Spinal cord (tissue), 10 donors: ENCODE data around the gene TECPR2. TPM values are rescaled to one million over a fixed set of nuclear protein-coding genes. Genes with fewer than 3 reads are reported as not detected.
"Not testable (repeated sequence)": the region's sequence is repeated elsewhere in the genome, so short reads cannot be mapped to it uniquely, and the experiment has no call there.

ENCODE experiments used
- DNase-seq, 6 donors: peaks; one replicate each; pipeline versions ENCODE4 v3.0.0 to v3.0.0-alpha.2; 2013 to 2015; ENCODE audit warnings: low spot score in 6 of 6, low read depth in 4 of 6
- H3K27ac ChIP-seq: one replicate; pipeline ENCODE4 v1.5.1; 2013; ENCODE audit warnings: low read depth, low read length, control low read depth
- H3K27me3 ChIP-seq: one replicate; pipeline ENCODE4 v1.6.1; 2013; ENCODE audit warnings: low read length; ENCODE audit not compliant: control insufficient read depth, insufficient read depth
- H3K36me3 ChIP-seq: one replicate; pipeline ENCODE4 v1.6.1; 2013; ENCODE audit warnings: low read length; ENCODE audit not compliant: control insufficient read depth, insufficient read depth
- H3K4me1 ChIP-seq: one replicate; pipeline ENCODE4 v1.6.1; 2013; ENCODE audit warnings: low read length; ENCODE audit not compliant: control insufficient read depth, insufficient read depth
- H3K4me3 ChIP-seq: one replicate; pipeline ENCODE4 v1.5.1; 2013; ENCODE audit warnings: low read depth, low read length, control low read depth
- H3K9me3 ChIP-seq: one replicate; pipeline ENCODE4 v1.6.1; 2013; ENCODE audit warnings: low read length; ENCODE audit not compliant: control insufficient read depth, insufficient read depth
- WGBS: methylation state at CpG from one replicate; pipeline ENCODE4 v1.1.5; 2013; ENCODE audit warnings: missing lambda C conversion rate; ENCODE audit not compliant: insufficient coverage; 5-methylcytosine and 5-hydroxymethylcytosine counted together
- polyA plus RNA-seq, 2 donors: library from polyadenylated mRNA; unstranded; fragments of 120-200 nt; gene quantifications; one replicate each; pipeline ENCODE4 v1.2.1, GENCODE V29; 2013; ENCODE audit not compliant: insufficient read length in 2 of 2
- total RNA-seq, 2 donors: library from RNA; depleted of rRNA in 1 of 2; stranded (reverse); fragments of 120-200 nt in 1 of 2; fragments of >200 nt in 1 of 2; gene quantifications; one replicate each; pipeline versions ENCODE4 v1.2.3 to v1.2.4, GENCODE V29; 2013 to 2014
- donor health status: healthy.

TECPR2 gene
- total and polyA plus RNA-seq, 4 donors: 19.4 to 48.8 (median 34.6) TPM

DNA sequence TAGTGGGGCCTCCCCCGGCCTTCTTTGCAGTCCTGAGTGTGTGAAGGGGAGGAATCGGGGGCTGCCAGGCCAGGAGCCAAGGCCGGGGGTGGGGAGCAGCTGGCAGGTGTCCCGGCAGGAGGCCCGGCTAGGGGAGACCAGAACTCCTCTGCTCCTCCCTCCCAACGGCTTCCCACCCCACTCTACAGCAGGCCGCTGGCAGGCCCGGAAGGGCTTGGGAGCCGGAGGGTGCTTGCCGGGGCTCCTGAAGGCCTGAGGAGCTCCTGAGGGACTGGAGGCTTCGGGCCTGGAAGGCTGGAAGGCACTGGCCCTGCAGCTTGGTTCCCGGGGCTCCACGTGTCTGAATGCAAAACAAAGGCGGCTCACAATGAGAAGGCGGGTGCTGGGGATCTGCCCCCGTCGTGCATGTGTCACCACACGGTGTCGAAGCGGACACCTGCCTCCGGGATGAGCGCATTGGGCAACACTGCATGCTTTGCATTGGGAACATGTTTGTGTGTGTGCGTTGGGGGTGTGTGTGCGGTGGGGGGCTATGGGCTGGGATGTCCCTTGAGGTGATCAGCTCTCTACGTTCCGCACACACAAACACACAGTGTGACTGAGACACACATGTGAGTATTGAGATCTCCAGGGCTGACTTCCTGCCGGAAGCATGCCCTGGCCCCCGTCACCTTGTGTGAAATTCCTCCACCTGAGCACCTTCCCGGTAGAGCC lies 177.7 kb downstream of the TECPR2 start:
- H3K36me3 ChIP-seq: no peaks in the 10 kb centered on the region
- H3K4me3 ChIP-seq: no peak overlapping the region
- peaks cover 21% of the 10 kb centered on the region for H3K27me3 ChIP-seq
- H3K4me1 ChIP-seq: peaks cover 37% of the 10 kb centered on the region
- no peaks in the 10 kb centered on the region for H3K9me3 ChIP-seq
- WGBS: 36% methylated on average over 14 of the region's 29 CpGs
- H3K27ac ChIP-seq: peak overlapping the region; percentile 33
- DNase-seq: peak in 3 of 6 donors; percentile 17 to 84 (median 71)

GRCh38 chr14:102541029-102541491 lies 178.3 kb downstream of the TECPR2 start:
- not testable (repeated sequence) for H3K4me3 ChIP-seq, H3K9me3 ChIP-seq, H3K36me3 ChIP-seq, DNase-seq, H3K27ac ChIP-seq
- peaks cover 43% of the 10 kb centered on the region for H3K4me1 ChIP-seq
- H3K27me3 ChIP-seq: peaks cover 27% of the 10 kb centered on the region
- WGBS: 91% methylated on average over 7 of the region's 14 CpGs

GRCh38 chr14:102541771-102542170 lies 179.0 kb downstream of the TECPR2 start:
- Histone ChIP-seq H3K4me3 (no peak overlapping the region), H3K27me3 (peaks cover 28% of the 10 kb centered on the region), H3K27ac (no peak overlapping the region), H3K9me3 (no peaks in the 10 kb centered on the region), H3K36me3 (no peaks in the 10 kb centered on the region), H3K4me1 (peaks cover 44% of the 10 kb centered on the region)
- WGBS: 72% methylated on average over 5 of the region's 10 CpGs
- DNase-seq: no peak

DNA sequence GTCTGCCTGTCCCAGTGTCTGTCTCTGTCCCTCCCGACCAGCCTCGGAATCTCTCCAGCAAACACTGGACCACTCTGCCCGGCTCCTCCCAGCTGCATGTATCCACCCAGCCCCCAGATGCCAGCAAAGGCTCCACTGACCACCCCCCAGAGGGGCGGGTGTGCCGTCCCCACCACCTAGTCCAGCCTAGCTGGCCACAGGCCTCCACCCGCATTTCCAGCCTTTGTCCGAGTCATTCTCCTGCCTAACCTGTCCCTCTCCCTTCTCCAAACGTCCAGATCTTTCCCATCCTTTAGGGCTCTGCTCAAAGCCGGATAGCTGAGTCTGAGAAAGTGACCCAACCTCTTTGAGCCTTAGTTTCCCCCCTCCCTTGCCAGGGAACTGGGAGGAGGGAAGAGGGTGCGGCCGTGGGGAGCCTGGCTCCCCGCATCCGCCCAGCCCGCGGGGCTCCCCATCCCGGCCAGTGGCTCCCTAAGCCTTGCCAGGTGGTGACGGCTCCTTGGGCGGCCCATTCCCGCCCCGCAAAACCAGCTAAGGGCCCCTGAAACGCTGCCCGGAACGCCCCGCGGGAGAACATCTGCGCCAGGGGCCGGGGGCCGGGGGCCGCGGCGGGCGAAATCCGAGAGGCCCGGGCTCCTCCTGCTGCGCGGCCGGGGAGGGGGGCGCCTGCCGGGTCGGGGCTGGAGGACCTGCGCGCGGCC lies 181.5 kb downstream of the TECPR2 start:
- Histone ChIP-seq H3K4me1 (peaks cover 35% of the 10 kb centered on the region), H3K27me3 (peaks cover 28% of the 10 kb centered on the region), H3K9me3 (no peaks in the 10 kb centered on the region), H3K27ac (no peak overlapping the region), H3K4me3 (no peak overlapping the region), H3K36me3 (no peaks in the 10 kb centered on the region)
- no peak for DNase-seq
- 15% methylated on average over 41 of the region's 43 CpGs for WGBS

DNA sequence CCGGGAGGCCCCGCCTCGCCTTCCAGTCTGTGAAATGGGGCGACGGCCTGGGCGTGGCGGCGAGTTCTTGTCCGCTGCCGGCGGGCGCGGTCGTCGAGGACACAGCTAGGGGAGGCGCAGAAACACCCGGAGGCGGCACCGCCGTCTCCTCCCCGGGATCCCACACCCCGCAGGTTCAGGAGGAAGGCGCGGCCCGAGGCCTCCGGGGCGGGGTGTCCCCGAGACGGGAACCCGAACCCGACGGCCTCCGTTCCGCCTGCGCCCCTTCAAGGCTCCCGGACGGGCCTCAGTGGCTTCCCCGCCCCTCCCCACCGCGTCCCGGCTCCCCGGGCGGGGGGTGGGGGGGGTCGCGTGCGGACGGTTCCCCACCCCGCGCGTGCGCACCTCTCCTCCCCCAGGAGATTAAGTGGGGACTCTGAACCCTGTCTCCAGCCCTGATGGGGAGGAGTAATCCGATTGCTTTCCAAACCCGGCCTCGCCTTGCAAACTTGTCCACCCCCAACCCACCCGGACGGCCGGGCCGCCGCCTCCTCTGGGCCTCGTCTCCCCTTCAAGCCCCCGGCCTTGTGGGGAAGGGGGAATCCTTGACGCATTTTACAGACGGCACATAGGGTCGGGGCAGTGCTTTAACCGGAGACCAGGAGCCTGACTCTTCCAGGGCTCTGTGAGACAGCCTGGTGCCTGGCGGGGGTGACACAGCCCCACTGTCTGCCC lies 182.2 kb downstream of the TECPR2 start:
- Histone ChIP-seq H3K9me3 (no peaks in the 10 kb centered on the region), H3K4me1 (peaks cover 28% of the 10 kb centered on the region), H3K4me3 (no peak overlapping the region), H3K27me3 (peaks cover 28% of the 10 kb centered on the region), H3K27ac (no peak overlapping the region), H3K36me3 (no peaks in the 10 kb centered on the region)
- WGBS: 6% methylated on average over 44 of the region's 66 CpGs
- DNase-seq: no peak

DNA sequence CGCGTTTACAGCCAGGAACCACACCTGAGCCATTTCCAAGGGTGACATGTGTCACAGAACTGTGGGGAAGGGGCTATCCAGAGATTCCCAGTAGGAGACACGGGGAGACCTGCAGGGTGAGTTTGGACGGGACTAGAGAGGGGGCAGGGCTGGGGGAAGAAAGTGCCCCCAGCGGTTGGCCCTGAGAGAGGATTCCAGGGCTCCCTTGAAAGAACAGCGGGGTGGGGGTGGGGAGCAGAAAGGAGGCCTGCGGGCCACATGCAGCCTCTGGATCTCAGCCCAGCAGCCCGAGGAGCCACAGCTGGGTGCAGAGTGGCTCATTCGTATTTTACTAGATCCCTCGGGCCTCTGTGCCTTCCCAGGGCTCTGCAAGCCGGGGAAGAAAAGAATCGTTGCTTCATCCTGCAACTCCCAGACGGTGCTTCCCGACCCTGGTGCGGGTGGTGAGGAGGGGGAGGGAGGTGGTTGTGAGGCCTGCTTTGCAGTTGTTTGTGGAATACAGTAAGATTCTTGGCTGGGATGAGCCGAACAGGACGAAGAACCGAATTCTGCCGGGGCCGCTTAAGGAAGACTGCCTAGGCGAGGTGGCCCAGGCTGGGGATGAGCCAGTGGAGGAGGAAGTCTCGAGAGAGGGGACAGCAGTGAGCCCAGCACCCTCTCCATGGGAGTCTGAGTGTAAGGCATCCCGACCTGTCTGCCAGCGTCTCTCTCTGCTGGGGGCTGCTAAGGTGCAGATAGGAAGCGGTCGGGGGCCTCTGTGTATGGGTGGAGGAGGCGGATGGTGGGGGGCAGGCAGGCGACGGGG lies 182.9 kb downstream of the TECPR2 start:
- WGBS: 32% methylated on average over 25 of the region's 29 CpGs
- no peaks in the 10 kb centered on the region for H3K36me3 ChIP-seq
- DNase-seq: peak in 3 of 6 donors; percentile 5 to 35 (median 30)
- H3K9me3 ChIP-seq: no peaks in the 10 kb centered on the region
- H3K4me3 ChIP-seq: no peak overlapping the region
- H3K27ac ChIP-seq: no peak overlapping the region
- H3K27me3 ChIP-seq: peaks cover 28% of the 10 kb centered on the region
- peaks cover 20% of the 10 kb centered on the region for H3K4me1 ChIP-seq

DNA sequence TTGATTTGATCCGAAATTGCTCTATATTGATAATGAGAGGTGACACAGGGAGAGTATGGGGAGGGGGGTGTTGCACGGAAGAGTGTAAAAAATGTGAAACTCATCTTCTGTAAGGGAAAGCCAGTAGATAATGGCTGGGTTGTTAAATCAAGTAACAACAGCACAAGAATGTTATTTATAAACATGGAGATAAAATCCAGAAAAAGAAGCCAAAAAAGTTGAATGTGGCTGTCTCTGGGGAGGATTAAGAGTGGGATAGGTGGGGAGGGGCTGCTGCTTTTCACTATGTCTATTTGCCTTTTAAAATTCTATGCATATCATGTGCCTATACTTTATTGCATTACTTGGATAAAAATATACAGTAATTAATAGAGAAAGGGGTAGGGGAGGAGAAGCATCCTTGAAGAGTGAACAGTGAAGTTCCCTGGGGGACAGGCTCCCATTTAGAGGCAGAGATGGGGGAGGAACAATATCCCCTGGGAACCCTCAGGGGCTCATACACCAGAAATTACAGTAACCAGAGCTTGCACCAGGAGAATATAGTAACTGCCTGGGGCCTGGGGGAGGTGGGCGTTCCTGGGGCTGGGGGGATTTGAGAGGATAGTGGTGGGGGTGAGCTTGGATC lies 186.0 kb downstream of the TECPR2 start:
- H3K27me3 ChIP-seq: peaks cover 23% of the 10 kb centered on the region
- no peak overlapping the region for H3K4me3 ChIP-seq
- no peak for DNase-seq
- no peaks in the 10 kb centered on the region for H3K36me3 ChIP-seq
- H3K9me3 ChIP-seq: no peaks in the 10 kb centered on the region
- H3K4me1 ChIP-seq: peaks cover 17% of the 10 kb centered on the region
- WGBS: no CpG with 5 or more reads among the region's 3 CpGs
- H3K27ac ChIP-seq: no peak overlapping the region

DNA sequence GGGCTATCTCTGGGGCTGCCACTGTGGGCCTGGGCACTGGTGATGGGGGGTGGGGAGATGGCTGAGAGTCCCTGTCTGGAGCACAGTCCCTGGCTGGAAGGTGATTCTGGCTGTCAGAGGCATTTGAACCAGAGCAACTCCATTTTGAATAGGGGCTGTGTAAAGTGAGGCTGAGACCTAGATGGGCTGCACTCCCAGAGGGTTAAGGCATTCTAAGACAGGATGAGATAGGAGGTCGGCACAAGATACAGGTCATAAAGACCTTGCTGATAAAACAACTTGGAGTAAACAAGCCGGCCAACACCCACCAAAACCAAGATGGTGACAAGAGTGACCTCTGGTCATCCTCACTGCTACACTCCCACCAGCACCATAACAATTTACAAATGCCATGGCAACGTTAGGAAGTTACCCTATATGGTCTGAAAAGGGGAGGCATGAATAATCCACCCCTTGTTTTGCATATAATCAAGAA lies 188.2 kb downstream of the TECPR2 start:
- not testable (repeated sequence) for DNase-seq

More for the DNA sequence above, 188.2 kb downstream of the TECPR2 start:
- not testable (repeated sequence) for H3K9me3 ChIP-seq, H3K4me3 ChIP-seq, H3K27me3 ChIP-seq, H3K4me1 ChIP-seq, H3K36me3 ChIP-seq, H3K27ac ChIP-seq
- 83% methylated on average over 1 of the region's 3 CpGs for WGBS
